ENCODE data around the gene ARL15. TPM values are rescaled to one million over a fixed set of nuclear protein-coding genes. Genes with fewer than 3 reads are reported as not detected.
A peak's percentile ranks its signal among the peaks of the same experiment; 100 is the strongest.

ARL15 gene
- total and polyA plus RNA-seq, 9 of the 15 experiments (the other 6 are each of a cell fraction or from before 2014, with no cell fraction given): 18.5 to 80.4 (median 57.0) TPM

- TF ChIP-seq CTBP1 (IDR thresholded peaks at IDR 0.05; ENCODE audit: borderline replicate concordance): peak; percentile 100
- TF ChIP-seq HIVEP1 (CRISPR knock-in tag; IDR thresholded peaks at IDR 0.05): no peak
- TF ChIP-seq ZFP1 (CRISPR knock-in tag; IDR thresholded peaks at IDR 0.05): peak; percentile 16; the same call in 1 of the 2 replicates
- TF ChIP-seq ZNF445 (CRISPR knock-in tag; IDR thresholded peaks at IDR 0.05; ENCODE audit: low read depth): peak; percentile 73
- TF ChIP-seq MAFK (IDR thresholded peaks at IDR 0.05; ENCODE audit: low read length): 0 out of 2 replicates have a peak, but pooled peaks have one; percentile 35
- TF ChIP-seq, protein P1, sequence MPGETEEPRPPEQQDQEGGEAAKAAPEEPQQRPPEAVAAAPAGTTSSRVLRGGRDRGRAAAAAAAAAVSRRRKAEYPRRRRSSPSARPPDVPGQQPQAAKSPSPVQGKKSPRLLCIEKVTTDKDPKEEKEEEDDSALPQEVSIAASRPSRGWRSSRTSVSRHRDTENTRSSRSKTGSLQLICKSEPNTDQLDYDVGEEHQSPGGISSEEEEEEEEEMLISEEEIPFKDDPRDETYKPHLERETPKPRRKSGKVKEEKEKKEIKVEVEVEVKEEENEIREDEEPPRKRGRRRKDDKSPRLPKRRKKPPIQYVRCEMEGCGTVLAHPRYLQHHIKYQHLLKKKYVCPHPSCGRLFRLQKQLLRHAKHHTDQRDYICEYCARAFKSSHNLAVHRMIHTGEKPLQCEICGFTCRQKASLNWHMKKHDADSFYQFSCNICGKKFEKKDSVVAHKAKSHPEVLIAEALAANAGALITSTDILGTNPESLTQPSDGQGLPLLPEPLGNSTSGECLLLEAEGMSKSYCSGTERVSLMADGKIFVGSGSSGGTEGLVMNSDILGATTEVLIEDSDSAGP (CRISPR knock-in tag; IDR thresholded peaks at IDR 0.05): no peak
- TF ChIP-seq RBFOX2 (IDR thresholded peaks at IDR 0.05; ENCODE audit: low read depth, low read length): peak; percentile 53
- TF ChIP-seq IFI16 (CRISPR knock-in tag; IDR thresholded peaks at IDR 0.05): no peak
- TF ChIP-seq PTTG1 (tag; IDR thresholded peaks at IDR 0.05; ENCODE audit: low read depth): no peak
- TF ChIP-seq CBX1 (IDR thresholded peaks at IDR 0.05; ENCODE audit: low read depth): no peak
- TF ChIP-seq ZNF143 (CRISPR knock-in tag; IDR thresholded peaks at IDR 0.05): no peak
- TF ChIP-seq, protein P2, sequence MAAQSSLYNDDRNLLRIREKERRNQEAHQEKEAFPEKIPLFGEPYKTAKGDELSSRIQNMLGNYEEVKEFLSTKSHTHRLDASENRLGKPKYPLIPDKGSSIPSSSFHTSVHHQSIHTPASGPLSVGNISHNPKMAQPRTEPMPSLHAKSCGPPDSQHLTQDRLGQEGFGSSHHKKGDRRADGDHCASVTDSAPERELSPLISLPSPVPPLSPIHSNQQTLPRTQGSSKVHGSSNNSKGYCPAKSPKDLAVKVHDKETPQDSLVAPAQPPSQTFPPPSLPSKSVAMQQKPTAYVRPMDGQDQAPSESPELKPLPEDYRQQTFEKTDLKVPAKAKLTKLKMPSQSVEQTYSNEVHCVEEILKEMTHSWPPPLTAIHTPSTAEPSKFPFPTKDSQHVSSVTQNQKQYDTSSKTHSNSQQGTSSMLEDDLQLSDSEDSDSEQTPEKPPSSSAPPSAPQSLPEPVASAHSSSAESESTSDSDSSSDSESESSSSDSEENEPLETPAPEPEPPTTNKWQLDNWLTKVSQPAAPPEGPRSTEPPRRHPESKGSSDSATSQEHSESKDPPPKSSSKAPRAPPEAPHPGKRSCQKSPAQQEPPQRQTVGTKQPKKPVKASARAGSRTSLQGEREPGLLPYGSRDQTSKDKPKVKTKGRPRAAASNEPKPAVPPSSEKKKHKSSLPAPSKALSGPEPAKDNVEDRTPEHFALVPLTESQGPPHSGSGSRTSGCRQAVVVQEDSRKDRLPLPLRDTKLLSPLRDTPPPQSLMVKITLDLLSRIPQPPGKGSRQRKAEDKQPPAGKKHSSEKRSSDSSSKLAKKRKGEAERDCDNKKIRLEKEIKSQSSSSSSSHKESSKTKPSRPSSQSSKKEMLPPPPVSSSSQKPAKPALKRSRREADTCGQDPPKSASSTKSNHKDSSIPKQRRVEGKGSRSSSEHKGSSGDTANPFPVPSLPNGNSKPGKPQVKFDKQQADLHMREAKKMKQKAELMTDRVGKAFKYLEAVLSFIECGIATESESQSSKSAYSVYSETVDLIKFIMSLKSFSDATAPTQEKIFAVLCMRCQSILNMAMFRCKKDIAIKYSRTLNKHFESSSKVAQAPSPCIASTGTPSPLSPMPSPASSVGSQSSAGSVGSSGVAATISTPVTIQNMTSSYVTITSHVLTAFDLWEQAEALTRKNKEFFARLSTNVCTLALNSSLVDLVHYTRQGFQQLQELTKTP (IDR thresholded peaks at IDR 0.05; ENCODE audit: low read depth in 1 of 2, partially characterized antibody in 2 of 2): peak; percentile 60 to 96
- TF ChIP-seq, protein P3, sequence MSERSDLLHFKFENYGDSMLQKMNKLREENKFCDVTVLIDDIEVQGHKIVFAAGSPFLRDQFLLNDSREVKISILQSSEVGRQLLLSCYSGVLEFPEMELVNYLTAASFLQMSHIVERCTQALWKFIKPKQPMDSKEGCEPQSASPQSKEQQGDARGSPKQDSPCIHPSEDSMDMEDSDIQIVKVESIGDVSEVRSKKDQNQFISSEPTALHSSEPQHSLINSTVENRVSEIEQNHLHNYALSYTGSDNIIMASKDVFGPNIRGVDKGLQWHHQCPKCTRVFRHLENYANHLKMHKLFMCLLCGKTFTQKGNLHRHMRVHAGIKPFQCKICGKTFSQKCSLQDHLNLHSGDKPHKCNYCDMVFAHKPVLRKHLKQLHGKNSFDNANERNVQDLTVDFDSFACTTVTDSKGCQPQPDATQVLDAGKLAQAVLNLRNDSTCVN (CRISPR knock-in tag; IDR thresholded peaks at IDR 0.05): no peak
- peak; percentile 96 to 97 for TF ChIP-seq TRIM24 (IDR thresholded peaks at IDR 0.05)
- peak; percentile 66 to 92; a peak in 2 of 4 replicates for TF ChIP-seq HDAC1 (IDR thresholded peaks at IDR 0.05)
- TF ChIP-seq MYNN (IDR thresholded peaks at IDR 0.05): no peak; the same call in 1 of the 2 replicates
- TF ChIP-seq MYNN (CRISPR knock-in tag; IDR thresholded peaks at IDR 0.05): no peak
- TF ChIP-seq NFIC (IDR thresholded peaks at IDR 0.05): peak; percentile 96
- TF ChIP-seq, protein P4, sequence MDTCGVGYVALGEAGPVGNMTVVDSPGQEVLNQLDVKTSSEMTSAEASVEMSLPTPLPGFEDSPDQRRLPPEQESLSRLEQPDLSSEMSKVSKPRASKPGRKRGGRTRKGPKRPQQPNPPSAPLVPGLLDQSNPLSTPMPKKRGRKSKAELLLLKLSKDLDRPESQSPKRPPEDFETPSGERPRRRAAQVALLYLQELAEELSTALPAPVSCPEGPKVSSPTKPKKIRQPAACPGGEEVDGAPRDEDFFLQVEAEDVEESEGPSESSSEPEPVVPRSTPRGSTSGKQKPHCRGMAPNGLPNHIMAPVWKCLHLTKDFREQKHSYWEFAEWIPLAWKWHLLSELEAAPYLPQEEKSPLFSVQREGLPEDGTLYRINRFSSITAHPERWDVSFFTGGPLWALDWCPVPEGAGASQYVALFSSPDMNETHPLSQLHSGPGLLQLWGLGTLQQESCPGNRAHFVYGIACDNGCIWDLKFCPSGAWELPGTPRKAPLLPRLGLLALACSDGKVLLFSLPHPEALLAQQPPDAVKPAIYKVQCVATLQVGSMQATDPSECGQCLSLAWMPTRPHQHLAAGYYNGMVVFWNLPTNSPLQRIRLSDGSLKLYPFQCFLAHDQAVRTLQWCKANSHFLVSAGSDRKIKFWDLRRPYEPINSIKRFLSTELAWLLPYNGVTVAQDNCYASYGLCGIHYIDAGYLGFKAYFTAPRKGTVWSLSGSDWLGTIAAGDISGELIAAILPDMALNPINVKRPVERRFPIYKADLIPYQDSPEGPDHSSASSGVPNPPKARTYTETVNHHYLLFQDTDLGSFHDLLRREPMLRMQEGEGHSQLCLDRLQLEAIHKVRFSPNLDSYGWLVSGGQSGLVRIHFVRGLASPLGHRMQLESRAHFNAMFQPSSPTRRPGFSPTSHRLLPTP (IDR thresholded peaks at IDR 0.05; ENCODE audit: borderline replicate concordance, extremely low read depth, insufficient read length): no peak
- TF ChIP-seq ATF7 (IDR thresholded peaks at IDR 0.05): peak; percentile 90
Observed at GRCh38 chr5:54325610-54326311, 15.4 kb upstream of the ARL15 start (continued).

Data from K562 (cell line).